H1 (cell line): ENCODE measurements around the gene DLL4. TPM values are rescaled to one million over a fixed set of nuclear protein-coding genes. Genes with fewer than 3 reads are reported as not detected.

Source experiments
- CTCF ChIA-PET: fragments of 300-600 bp; sonication (Branson Sonifier 250); formaldehyde crosslinking; loops from one replicate; lab custom pipeline; 2021; ENCODE audit not compliant: partially characterized antibody; lab: Charles Lee
- POLR2A ChIA-PET: fragments of 300-600 bp; sonication (Branson Sonifier 250); formaldehyde crosslinking; loops from one replicate; lab custom pipeline; 2021; ENCODE audit warnings: inconsistent platforms; ENCODE audit not compliant: partially characterized antibody; lab: Charles Lee
- DNase-seq, 2 experiments: peaks; one replicate each; pipeline versions ENCODE4 v3.0.0 to v3.0.0-alpha.2; 2010 to 2022; ENCODE audit warnings: low spot score in 2 of 2, low read depth in 1 of 2, mixed read lengths in 1 of 2
- FAIRE-seq: peaks from 2 replicates; lab custom pipeline; 2011; peaks lifted over from hg19 to GRCh38; lab: Jason Lieb, UNC
- H2AFZ ChIP-seq: 2 replicates; pipeline ENCODE4 v1.8.1; 2012; ENCODE audit warnings: low read length, inconsistent platforms
- H2AK5ac ChIP-seq: 2 replicates; pipeline ENCODE4 v1.6.1; 2013; ENCODE audit warnings: low read depth, low read length
- H2BK120ac ChIP-seq: replicated peaks from 2 replicates; pipeline ENCODE3; 2013; ENCODE audit warnings: low read depth, low read length, inconsistent platforms
- H2BK12ac ChIP-seq: 2 replicates; pipeline ENCODE4 v1.6.1; 2013; ENCODE audit warnings: low read depth, low read length
- H2BK15ac ChIP-seq: 2 replicates; pipeline ENCODE4 v1.6.1; 2013; ENCODE audit warnings: low read length
- H2BK20ac ChIP-seq: 2 replicates; pipeline ENCODE4 v1.6.1; 2013; ENCODE audit warnings: low read length
- H2BK5ac ChIP-seq: 2 replicates; pipeline ENCODE4 v1.6.1; 2013; ENCODE audit warnings: low read depth, low read length
- H3K14ac ChIP-seq: 2 replicates; pipeline ENCODE4 v1.6.1; 2013; ENCODE audit warnings: inconsistent platforms; ENCODE audit not compliant: insufficient read length
- H3K18ac ChIP-seq: 2 replicates; pipeline ENCODE4 v1.6.1; 2013; ENCODE audit warnings: low read length; ENCODE audit errors: extremely low read depth
- H3K23ac ChIP-seq: 2 replicates; pipeline ENCODE4 v1.6.1; 2013; ENCODE audit warnings: inconsistent platforms; ENCODE audit not compliant: insufficient read length
- H3K23me2 ChIP-seq: 2 replicates; pipeline ENCODE4 v1.6.1; 2013; ENCODE audit warnings: low read depth, low read length
- H3K27ac ChIP-seq: 2 replicates; pipeline ENCODE4 v1.6.1; 2011; ENCODE audit warnings: low read depth, low read length, inconsistent platforms
- H3K27me3 ChIP-seq, 4 experiments: replicated peaks in 1 of 4; 1 replicate in 1 of 4; 2 replicates in 3 of 4; pipeline versions ENCODE4 v1.6.1 to v1.8.1; 2011 to 2013; ENCODE audit warnings: low read length in 3 of 4, mild to moderate bottlenecking in 3 of 4, inconsistent platforms in 2 of 4, mixed read lengths in 2 of 4, moderate library complexity in 1 of 4; ENCODE audit not compliant: control insufficient read depth in 3 of 4, insufficient read depth in 3 of 4; ENCODE audit errors: extremely low read depth in 1 of 4
- H3K36me3 ChIP-seq, 4 experiments: 2 replicates each; pipeline versions ENCODE4 v1.6.1 to v1.8.1; 2011 to 2013; ENCODE audit warnings: mild to moderate bottlenecking in 4 of 4, low read length in 3 of 4, moderate library complexity in 2 of 4, control low read depth in 1 of 4, inconsistent platforms in 1 of 4; ENCODE audit not compliant: insufficient read depth in 4 of 4, control insufficient read depth in 2 of 4
- H3K4ac ChIP-seq: replicated peaks from 2 replicates; pipeline ENCODE3; 2013; ENCODE audit warnings: low read length, low read depth, mixed read lengths, inconsistent platforms; ENCODE audit not compliant: insufficient read length
- H3K4me1 ChIP-seq, 4 experiments: replicated peaks in 1 of 4; 1 replicate in 1 of 4; 2 replicates in 3 of 4; pipeline versions ENCODE4 v1.6.1 to v1.8.1; 2011 to 2013; ENCODE audit warnings: low read length in 3 of 4, inconsistent platforms in 2 of 4, mixed read lengths in 1 of 4; ENCODE audit not compliant: insufficient read depth in 4 of 4, control insufficient read depth in 3 of 4
- H3K4me2 ChIP-seq, 2 experiments: 2 replicates each; pipeline versions ENCODE4 v1.6.1 to v1.8.1; 2011 to 2013; ENCODE audit warnings: low read depth in 2 of 2, low read length in 2 of 2, control low read depth in 1 of 2, inconsistent platforms in 1 of 2, mild to moderate bottlenecking in 1 of 2; ENCODE audit not compliant: insufficient read depth in 1 of 2
- H3K4me3 ChIP-seq, 4 experiments: fragments of 200-600, 300-600 bp in 1 of 4; sonication (generic), shearing (Covaris generic), sonication (Bioruptor Twin) in 1 of 4; 2 replicates each; pipeline versions ENCODE4 v1.5.1 to v1.8.1; 2011 to 2016; ENCODE audit warnings: low read length in 4 of 4, low read depth in 3 of 4, control low read depth in 2 of 4, inconsistent platforms in 2 of 4, mild to moderate bottlenecking in 2 of 4, mixed read lengths in 1 of 4, moderate library complexity in 1 of 4; ENCODE audit not compliant: insufficient read depth in 2 of 4; ENCODE audit errors: extremely low read depth in 1 of 4
- H3K56ac ChIP-seq: replicated peaks from 2 replicates; pipeline ENCODE3; 2013; ENCODE audit warnings: low read depth, mild to moderate bottlenecking, mixed read lengths, low read length, inconsistent platforms; ENCODE audit not compliant: insufficient read length
- H3K79me1 ChIP-seq: 2 replicates; pipeline ENCODE4 v1.6.1; 2013; ENCODE audit warnings: low read depth, low read length, control low read depth
- H3K79me2 ChIP-seq, 2 experiments: 2 replicates each; pipeline versions ENCODE4 v1.6.1 to v1.8.1; 2012 to 2013; ENCODE audit warnings: low read length in 2 of 2, mild to moderate bottlenecking in 2 of 2, inconsistent platforms in 1 of 2; ENCODE audit not compliant: insufficient read depth in 2 of 2, control insufficient read depth in 1 of 2
- H3K9ac ChIP-seq, 4 experiments: replicated peaks in 1 of 4; 1 replicate in 1 of 4; 2 replicates in 3 of 4; pipeline versions ENCODE4 v1.6.1 to v1.8.1; 2011 to 2013; ENCODE audit warnings: low read depth in 3 of 4, low read length in 3 of 4, control low read depth in 2 of 4, mild to moderate bottlenecking in 2 of 4, moderate library complexity in 2 of 4, inconsistent platforms in 1 of 4; ENCODE audit errors: extremely low read depth in 1 of 4
- H3K9me3 ChIP-seq, 2 experiments: 2 replicates each; pipeline versions ENCODE4 v1.6.1 to v1.8.1; 2012 to 2013; ENCODE audit warnings: mild to moderate bottlenecking in 2 of 2, moderate library complexity in 2 of 2, control low read depth in 1 of 2, inconsistent platforms in 1 of 2, low read depth in 1 of 2, low read length in 1 of 2, mixed read lengths in 1 of 2; ENCODE audit not compliant: insufficient read depth in 2 of 2
- H4K20me1 ChIP-seq, 2 experiments: replicated peaks in 1 of 2; 2 replicates each; pipeline versions ENCODE3 to v1.8.1; 2011 to 2013; ENCODE audit warnings: inconsistent platforms in 2 of 2, low read length in 2 of 2, mild to moderate bottlenecking in 1 of 2; ENCODE audit not compliant: insufficient read depth in 2 of 2, control insufficient read depth in 1 of 2
- H4K5ac ChIP-seq: 2 replicates; pipeline ENCODE4 v1.6.1; 2013; ENCODE audit warnings: low read length, low read depth, mixed read lengths, inconsistent platforms; ENCODE audit not compliant: insufficient read length
- H4K8ac ChIP-seq: 2 replicates; pipeline ENCODE4 v1.8.0; 2013; ENCODE audit warnings: mild to moderate bottlenecking, moderate library complexity, low read length, inconsistent platforms; ENCODE audit not compliant: insufficient read depth; ENCODE audit errors: extremely low read depth
- H4K91ac ChIP-seq: replicated peaks from 2 replicates; pipeline ENCODE3; 2013; ENCODE audit warnings: low read length, mixed read lengths, inconsistent platforms; ENCODE audit not compliant: insufficient read length
- CBX5 ChIP-seq: fragments of 300-800, 300-1000 bp; sonication (generic); IDR thresholded peaks from 2 replicates; pipeline ENCODE4 v1.7.1; 2016; ENCODE audit warnings: antibody characterized with exemption, low read length, low read depth
- E2F6 ChIP-seq: IDR thresholded peaks from 2 replicates; pipeline ENCODE4 v1.6.1; 2012; ENCODE audit warnings: inconsistent platforms
- GTF2F1 ChIP-seq: IDR thresholded peaks from 2 replicates; pipeline ENCODE4 v1.6.1; 2012; ENCODE audit warnings: low read depth, low read length, improper control_type of control experiment, borderline replicate concordance
- KDM5A ChIP-seq: fragments of 200-600 bp; IDR thresholded peaks from 2 replicates; pipeline ENCODE4 v1.7.1; 2012; ENCODE audit warnings: mild to moderate bottlenecking, low read length, inconsistent platforms, mixed read lengths
- PHF8 ChIP-seq: fragments of 200-600 bp; sonication (generic); conservative IDR thresholded peaks from 2 replicates; pipeline ENCODE4 v1.7.1; 2012; ENCODE audit warnings: low read depth, mild to moderate bottlenecking, inconsistent platforms, low read length, moderate library complexity
- POLR2A ChIP-seq, 2 experiments: IDR thresholded peaks; 1 replicate in 1 of 2; 2 replicates in 1 of 2; pipeline ENCODE4 v1.6.1; 2011; ENCODE audit warnings: low read depth in 2 of 2, low read length in 2 of 2, mild to moderate bottlenecking in 2 of 2; ENCODE audit errors: control extremely low read depth in 1 of 2
- SP1 ChIP-seq: IDR thresholded peaks from 2 replicates; pipeline ENCODE4 v1.6.1; 2011; ENCODE audit warnings: low read depth, low read length
- SP2 ChIP-seq: IDR thresholded peaks from 2 replicates; pipeline ENCODE4 v1.6.1; 2012; ENCODE audit warnings: mild to moderate bottlenecking, low read length, inconsistent platforms
- TBP ChIP-seq: IDR thresholded peaks from 2 replicates; pipeline ENCODE4 v1.6.1; 2011; ENCODE audit warnings: low read depth, low read length, improper control_type of control experiment
- WGBS, 2 experiments: shearing (Covaris generic) in 1 of 2; methylation state at CpG; one replicate each; pipeline versions ENCODE4 v1.1.6 to v1.1.7; 2013 to 2015; ENCODE audit warnings: low lambda C conversion rate in 2 of 2, mixed read lengths in 2 of 2, inconsistent platforms in 1 of 2, low coverage in 1 of 2, missing lambda C conversion rate in 1 of 2; ENCODE audit not compliant: insufficient replicate concordance in 2 of 2, insufficient coverage in 1 of 2, insufficient read length in 1 of 2; ENCODE audit errors: extremely low coverage in 1 of 2, missing lambda C conversion rate in 1 of 2; 5-methylcytosine and 5-hydroxymethylcytosine counted together
- polyA plus RNA-seq, 7 experiments: library from polyadenylated mRNA; depleted of rRNA in 3 of 7; stranded (reverse) in 5 of 7; unstranded in 2 of 7; fragments of >200 nt in 5 of 7; fragments of 200-250 nt in 2 of 7; gene quantifications; 1 replicate in 5 of 7; 2 replicates in 1 of 7; 4 replicates in 1 of 7; pipeline versions ENCODE4 v1.2.1 to v1.2.3, GENCODE V29; 2011 to 2013; ENCODE audit warnings: missing spikeins in 2 of 7, mixed read lengths in 2 of 7
- total RNA-seq: library from RNA; stranded (reverse); fragmentation: NEBNext Ultra II Directional; extraction: Animal tissue kit (Norgen Biotek cat#: 25700); gene quantifications from 2 replicates; pipeline ENCODE4 v1.2.1, GENCODE V29; 2021

Gene DLL4
- total and polyA plus RNA-seq, 2 of the 8 experiments (the other 6 are each of a cell fraction or from before 2014, with no cell fraction given) = 0.23 to 0.60 TPM

DNA sequence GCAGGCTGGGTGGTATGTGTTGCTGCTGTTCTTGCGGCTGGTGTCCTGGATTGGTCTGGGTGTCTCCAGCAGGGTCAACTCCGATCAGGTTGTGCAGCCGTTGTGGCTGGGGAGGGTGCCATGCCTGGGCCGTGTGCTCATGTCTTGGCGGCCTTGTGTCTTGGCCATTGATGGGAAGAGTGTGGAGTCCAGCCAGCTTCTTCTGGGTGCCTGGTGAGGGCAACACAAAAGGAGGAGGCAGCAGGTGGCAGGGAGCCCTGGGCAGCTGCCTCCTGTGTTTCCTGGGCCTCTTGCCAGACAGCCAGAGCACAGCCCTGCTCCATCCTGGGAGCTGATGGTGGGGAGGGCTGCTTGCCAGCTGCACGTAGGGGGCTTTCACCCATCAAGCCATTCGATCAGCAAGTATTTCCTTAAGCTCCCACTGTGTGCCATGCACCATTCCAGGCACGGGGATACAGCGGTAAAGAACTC lies 28.5 kb downstream of the DLL4 start:
- H3K36me3 ChIP-seq = peaks cover 8 to 33% (median 12%) of the 10 kb centered on the region in 4 experiments
- H2AK5ac ChIP-seq = peak overlapping the region; percentile 57; the same call in 1 of the 2 replicates
- peaks cover 0 to 28% of the 10 kb centered on the region in 2 experiments; a peak in 2 of 4 replicates for H3K79me2 ChIP-seq
- FAIRE-seq (no peak), DNase-seq (no peak)
- ChIA-PET CTCF (interaction anchor here (1.2 to 4.7 kb wide), 4 partner anchors 16 to 62 kb away, joined by 3 to 48 read pairs (median 15); partner anchors contain the start of gene DLL4), POLR2A (interaction anchor here (0.6 to 43.8 kb wide), 14 partner anchors 6 to 1265 kb away, joined by 3 to 1505 read pairs (median 6); partner anchors contain the start of genes CHAC1, DLL4, NUSAP1 and OIP5)
- H3K79me1 ChIP-seq = no peaks in the 10 kb centered on the region; the same call in 1 of the 2 replicates
- no peak overlapping the region for H2BK120ac ChIP-seq
- H3K23me2 ChIP-seq = peaks cover 7% of the 10 kb centered on the region
- H3K27ac ChIP-seq = no peak overlapping the region
- no peak overlapping the region for H3K9ac ChIP-seq
- no peak overlapping the region for H2BK12ac ChIP-seq
- no peak overlapping the region for H3K18ac ChIP-seq
- H3K4me1 ChIP-seq = peaks cover 0 to 9% (median 5%) of the 10 kb centered on the region in 4 experiments; a peak in 5 of 7 replicates
- TF ChIP-seq SP1 (no peak), GTF2F1 (no peak), KDM5A (no peak), CBX5 (no peak), POLR2A (IDR thresholded peaks at IDR 0.05; ENCODE audit: control extremely low read depth in 1 of 2, low read depth in 2 of 2, low read length in 2 of 2) (peak in 1 of 2 experiments; percentile 31; a peak in 2 of 3 replicates), TBP (no peak), SP2 (no peak), PHF8 (no peak), E2F6 (0 out of 2 replicates have a peak, but pooled peaks have one; percentile 17)
- no peak overlapping the region for H3K23ac ChIP-seq
- no peak overlapping the region; the same call in 1 of the 2 replicates for H2BK5ac ChIP-seq
- no peaks in the 10 kb centered on the region for H3K27me3 ChIP-seq
- no peak overlapping the region for H3K4me3 ChIP-seq
- H2BK15ac ChIP-seq = no peak overlapping the region
- H4K20me1 ChIP-seq = peaks cover 0 to 12% of the 10 kb centered on the region in 2 experiments
- no peak overlapping the region for H2AFZ ChIP-seq
- H4K5ac ChIP-seq = no peak overlapping the region
- peak overlapping the region; percentile 28; the same call in 1 of the 2 replicates for H4K8ac ChIP-seq
- H3K9me3 ChIP-seq = no peaks in the 10 kb centered on the region
- H2BK20ac ChIP-seq = no peak overlapping the region
- H3K4me2 ChIP-seq = no peak overlapping the region
- no peak overlapping the region for H3K4ac ChIP-seq
- H3K56ac ChIP-seq = no peak overlapping the region
- WGBS, 2 experiments = 91% methylated on average over 9 of the region's 9 CpGs; no CpG with 5 or more reads in 1 of the 2 experiments
- H4K91ac ChIP-seq = no peak overlapping the region
- no peak overlapping the region for H3K14ac ChIP-seq
